Skeletal muscle satellite cell (primary cell): ENCODE measurements around the gene KCNQ1.

ENCODE experiments used
- H3K27me3 ChIP-seq: 2 replicates; pipeline ENCODE4 v1.7.0; 2013; ENCODE audit warnings: low read length; ENCODE audit not compliant: control insufficient read depth, insufficient read depth
- H3K36me3 ChIP-seq: 2 replicates; pipeline ENCODE4 v1.7.0; 2013; ENCODE audit warnings: mild to moderate bottlenecking, control low read depth, low read length; ENCODE audit not compliant: insufficient read depth
- H3K4me1 ChIP-seq: 2 replicates; pipeline ENCODE4 v1.7.0; 2013; ENCODE audit warnings: low read length; ENCODE audit not compliant: control insufficient read depth, insufficient read depth
- H3K4me2 ChIP-seq: 2 replicates; pipeline ENCODE4 v1.7.0; 2013; ENCODE audit warnings: mild to moderate bottlenecking, low read length
- H3K4me3 ChIP-seq: 2 replicates; pipeline ENCODE4 v1.7.0; 2013; ENCODE audit warnings: low read length
- H3K9ac ChIP-seq: 2 replicates; pipeline ENCODE4 v1.7.0; 2013; ENCODE audit warnings: mild to moderate bottlenecking, low read depth, low read length, moderate library complexity
- H3K9me3 ChIP-seq: replicated peaks from 2 replicates; pipeline ENCODE4 v1.7.0; 2013; ENCODE audit warnings: mild to moderate bottlenecking, control low read depth, low read length

KCNQ1 gene

DNA sequence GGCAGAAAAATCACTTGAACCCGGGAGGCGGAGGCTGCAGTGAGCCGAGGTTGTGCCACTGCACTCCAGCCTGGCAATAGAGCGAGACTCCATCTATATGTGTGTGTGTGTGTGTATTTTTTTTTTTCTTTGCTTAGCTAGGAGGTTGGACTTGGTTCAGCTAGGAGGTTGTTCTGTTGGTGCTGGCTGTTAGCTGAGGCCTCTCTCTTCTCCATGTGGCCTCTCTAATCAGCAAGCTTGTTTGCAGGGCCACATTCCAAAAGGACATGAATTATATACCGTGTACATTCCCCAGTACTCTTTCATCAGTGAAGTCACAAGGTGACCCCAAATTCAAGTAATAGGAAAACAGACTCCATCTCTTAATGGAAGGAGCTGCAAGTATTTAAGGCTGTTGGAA, 322.3 kb downstream of the KCNQ1 start:
- Histone ChIP-seq H3K4me1 (peaks cover 8% of the 10 kb centered on the region), H3K9ac (no peak overlapping the region), H3K9me3 (no peaks in the 10 kb centered on the region), H3K36me3 (no peaks in the 10 kb centered on the region), H3K27me3 (peaks cover 50% of the 10 kb centered on the region), H3K4me3 (no peak overlapping the region), H3K4me2 (no peak overlapping the region)

DNA sequence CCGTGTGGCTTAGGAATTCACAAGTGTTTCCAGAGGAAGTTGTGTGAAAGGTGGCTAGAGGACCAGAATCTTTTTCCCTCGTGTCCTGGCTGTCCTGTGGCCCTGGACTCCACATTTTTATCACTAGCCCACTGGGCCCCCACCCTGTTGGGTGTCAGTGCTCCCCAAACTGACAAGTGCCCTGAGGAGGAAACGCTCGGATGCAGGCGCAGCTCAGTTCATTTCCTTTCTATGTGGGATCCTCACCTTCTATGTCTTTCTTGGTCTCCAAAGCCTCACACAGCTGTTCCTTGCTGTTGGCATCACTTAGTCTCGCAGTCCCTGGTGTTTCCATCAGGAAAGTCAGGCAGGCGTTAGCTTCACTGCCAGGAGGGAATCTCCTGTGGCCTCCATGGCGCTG, 323.0 kb downstream of the KCNQ1 start:
- H3K36me3 ChIP-seq: no peaks in the 10 kb centered on the region
- peaks cover 8% of the 10 kb centered on the region for H3K4me1 ChIP-seq
- no peak overlapping the region for H3K9ac ChIP-seq
- no peak overlapping the region for H3K4me2 ChIP-seq
- H3K4me3 ChIP-seq: no peak overlapping the region
- peaks cover 55% of the 10 kb centered on the region for H3K27me3 ChIP-seq
- H3K9me3 ChIP-seq: no peaks in the 10 kb centered on the region

DNA sequence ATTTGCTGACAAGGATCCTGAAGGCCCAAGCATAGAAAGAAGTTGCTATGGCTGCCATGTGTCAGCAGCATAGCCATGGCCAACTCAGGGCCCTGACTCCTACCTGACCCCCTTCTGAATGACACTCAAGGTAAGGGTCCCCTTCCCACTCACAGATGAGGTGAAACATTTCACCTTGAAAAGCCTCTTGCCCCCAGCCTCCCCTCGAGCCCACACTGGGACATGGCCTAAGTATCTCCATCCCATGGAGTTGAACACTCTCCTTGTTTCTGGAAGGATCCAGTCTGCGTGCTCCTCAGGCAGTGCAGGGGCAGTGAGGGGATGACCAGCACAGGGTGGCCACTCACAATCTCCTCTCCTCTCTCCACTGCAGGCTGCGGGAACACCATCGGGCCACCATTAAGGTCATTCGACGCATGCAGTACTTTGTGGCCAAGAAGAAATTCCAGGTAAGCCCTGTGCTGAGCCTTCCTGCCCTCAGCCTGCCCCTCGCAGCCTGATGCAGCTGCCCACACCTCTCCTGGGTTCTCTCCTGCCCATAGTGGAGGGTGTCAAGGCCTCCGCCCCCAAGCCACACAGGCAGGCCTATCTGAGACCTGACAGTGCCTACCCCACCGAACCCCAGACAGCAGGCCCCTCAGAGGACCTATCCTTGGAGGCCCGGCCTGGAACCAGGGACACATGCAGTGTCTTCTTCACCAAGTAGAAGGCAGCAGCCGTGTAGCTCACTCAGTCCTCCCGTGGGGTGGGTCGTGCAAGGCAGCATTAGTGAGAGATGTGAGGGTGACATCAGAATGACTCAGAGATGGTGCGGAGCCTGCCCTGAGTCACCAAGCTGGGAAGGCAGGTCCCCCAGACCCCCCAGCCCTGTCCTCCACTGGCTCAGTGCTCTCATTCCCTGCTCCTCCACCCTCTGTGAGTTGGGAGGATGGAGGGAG, 323.9 kb downstream of the KCNQ1 start:
- Histone ChIP-seq H3K4me2 (no peak overlapping the region), H3K9ac (no peak overlapping the region), H3K4me3 (no peak overlapping the region), H3K36me3 (no peaks in the 10 kb centered on the region), H3K4me1 (peaks cover 8% of the 10 kb centered on the region), H3K27me3 (peaks cover 61% of the 10 kb centered on the region), H3K9me3 (no peaks in the 10 kb centered on the region)

DNA sequence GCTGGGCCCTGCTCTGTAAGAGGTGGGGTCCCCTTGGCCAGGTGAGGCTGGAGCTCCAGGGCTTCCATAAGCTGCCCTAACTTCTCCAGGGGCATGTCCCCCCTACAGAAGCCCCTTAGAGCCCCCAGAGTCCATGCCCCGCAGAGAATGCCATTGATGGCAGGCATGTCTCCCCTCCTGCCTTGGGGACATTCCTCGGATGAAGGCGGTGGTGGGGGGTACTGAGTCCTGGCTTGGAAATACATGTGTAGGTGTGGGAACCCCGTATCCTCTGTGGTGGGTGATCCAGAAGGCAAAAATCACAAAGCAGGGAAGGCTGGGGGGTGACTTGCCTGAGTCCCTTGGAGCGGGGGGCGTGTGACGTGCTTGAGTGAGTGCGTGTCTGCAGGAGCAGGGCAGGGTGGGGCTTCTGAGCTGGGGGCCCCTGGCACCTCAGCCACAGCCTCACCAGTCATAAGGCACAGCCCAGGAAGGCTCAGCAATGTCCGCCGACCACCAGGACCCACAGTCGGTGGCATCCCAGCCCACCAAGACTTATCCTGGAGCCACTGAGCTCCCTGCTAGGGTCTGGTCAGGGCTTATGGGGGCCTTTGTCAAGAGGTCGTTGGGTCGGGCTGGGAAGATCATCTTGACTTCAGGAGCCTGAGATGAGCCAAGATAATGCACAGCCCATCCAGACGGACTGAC, 324.7 kb downstream of the KCNQ1 start:
- Histone ChIP-seq H3K36me3 (no peaks in the 10 kb centered on the region), H3K4me1 (peaks cover 8% of the 10 kb centered on the region), H3K4me2 (no peak overlapping the region), H3K9me3 (no peaks in the 10 kb centered on the region), H3K9ac (no peak overlapping the region), H3K27me3 (peaks cover 68% of the 10 kb centered on the region), H3K4me3 (no peak overlapping the region)

DNA sequence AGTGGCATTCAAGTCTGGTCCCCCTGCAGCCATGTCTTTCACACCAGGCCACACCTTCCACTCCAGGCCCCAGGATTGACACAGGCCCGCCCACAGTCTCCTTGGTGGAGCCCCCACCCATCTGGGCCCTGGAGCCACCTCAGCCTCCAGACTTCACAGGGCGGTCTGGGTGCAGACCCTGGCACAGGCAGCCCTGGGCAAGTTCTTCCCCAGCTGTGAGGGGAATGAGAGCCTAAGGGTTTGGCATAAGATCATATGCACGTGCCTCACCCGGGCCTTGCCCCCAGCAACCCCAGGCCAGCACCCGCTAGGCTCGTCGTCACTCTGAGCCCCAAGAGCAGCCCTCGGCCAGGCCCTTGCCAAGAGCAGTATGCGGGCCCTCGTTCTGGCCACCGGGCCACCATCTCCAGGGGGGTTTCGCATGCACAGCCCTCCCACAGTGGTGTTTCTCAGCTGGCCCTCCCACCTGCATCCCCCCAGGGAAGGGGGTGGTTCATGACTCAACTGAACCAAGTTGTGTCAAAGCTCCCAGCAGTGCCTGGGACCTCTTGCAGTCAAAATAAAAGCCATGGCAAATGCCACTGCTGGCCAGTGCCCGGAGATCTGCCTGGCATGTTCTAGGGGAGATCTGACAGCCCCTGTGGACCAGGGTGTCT, 325.4 kb downstream of the KCNQ1 start:
- Histone ChIP-seq H3K9ac (no peak overlapping the region), H3K36me3 (no peaks in the 10 kb centered on the region), H3K9me3 (no peaks in the 10 kb centered on the region), H3K4me2 (no peak overlapping the region), H3K27me3 (peaks cover 63% of the 10 kb centered on the region), H3K4me1 (peaks cover 8% of the 10 kb centered on the region), H3K4me3 (no peak overlapping the region)

DNA sequence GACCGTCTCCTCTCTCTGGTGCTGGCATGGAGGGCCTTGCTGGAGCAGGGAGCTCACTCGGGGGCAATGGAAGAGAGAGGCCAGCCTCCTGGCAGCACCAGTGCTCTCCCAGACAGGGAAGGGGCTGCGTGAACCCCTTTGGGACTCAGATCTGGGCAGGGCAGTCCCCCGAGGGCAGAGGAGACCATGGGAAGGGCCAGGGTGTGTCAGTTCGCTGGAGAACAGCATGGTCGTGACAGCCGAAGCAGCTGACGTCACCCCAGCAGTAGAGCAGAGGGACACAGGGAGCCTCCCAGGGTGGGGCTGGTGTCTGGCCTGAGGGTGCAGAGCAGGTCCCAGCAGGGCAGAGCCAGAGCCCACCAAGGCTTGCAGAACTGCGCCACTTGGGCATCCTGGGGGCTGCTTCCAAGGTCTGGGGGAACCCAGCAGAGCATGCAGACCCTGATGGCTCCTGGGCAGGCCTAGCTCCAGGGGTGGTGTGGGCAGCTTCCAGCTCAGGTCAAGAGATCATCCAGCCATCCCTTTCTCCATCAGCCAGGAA, 326.0 kb downstream of the KCNQ1 start:
- Histone ChIP-seq H3K27me3 (peaks cover 58% of the 10 kb centered on the region), H3K9me3 (no peaks in the 10 kb centered on the region), H3K36me3 (no peaks in the 10 kb centered on the region), H3K4me2 (no peak overlapping the region), H3K4me1 (peaks cover 8% of the 10 kb centered on the region), H3K4me3 (no peak overlapping the region), H3K9ac (no peak overlapping the region)

DNA sequence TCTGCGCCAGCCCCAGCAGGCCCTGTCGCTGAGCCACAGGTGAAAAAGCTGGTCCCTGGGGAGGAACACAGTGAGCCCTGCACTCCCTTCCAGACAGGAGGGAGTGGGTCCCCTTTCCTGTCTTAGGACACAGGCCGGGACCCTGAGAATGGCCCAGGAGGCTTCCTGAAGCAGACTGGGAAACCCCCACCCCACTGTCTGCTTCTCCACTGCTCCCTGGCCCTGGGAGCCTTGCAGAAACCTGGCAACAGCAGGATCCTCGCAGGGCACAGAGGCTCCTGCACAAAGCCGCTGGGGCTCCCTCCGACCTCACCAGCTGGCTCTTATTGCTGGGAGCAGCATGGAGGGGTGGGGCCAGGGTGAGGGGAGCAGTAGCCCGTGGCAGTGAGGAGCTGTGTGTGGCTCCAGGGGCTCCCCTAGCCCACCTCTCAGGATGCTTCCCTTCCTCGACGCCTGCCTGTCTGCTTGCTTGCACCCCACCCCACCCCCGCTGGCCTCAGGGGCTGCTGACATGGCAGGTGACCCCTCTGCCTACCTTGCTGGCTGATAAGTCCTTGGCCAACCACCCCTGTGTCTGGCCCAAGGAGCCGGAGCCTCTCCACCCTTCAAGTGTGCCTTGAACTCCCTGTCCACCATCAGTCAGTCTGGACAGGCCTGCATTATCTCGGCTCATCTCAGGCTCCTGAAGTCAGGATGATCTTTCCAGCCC, 327.1 kb downstream of the KCNQ1 start:
- H3K4me1 ChIP-seq: peaks cover 8% of the 10 kb centered on the region
- H3K36me3 ChIP-seq: no peaks in the 10 kb centered on the region
- peaks cover 49% of the 10 kb centered on the region for H3K27me3 ChIP-seq
- no peaks in the 10 kb centered on the region for H3K9me3 ChIP-seq
- no peak overlapping the region for H3K4me3 ChIP-seq
- no peak overlapping the region for H3K9ac ChIP-seq
- H3K4me2 ChIP-seq: no peak overlapping the region

- H3K4me1 ChIP-seq: peaks cover 8% of the 10 kb centered on the region
- H3K9ac ChIP-seq: no peak overlapping the region
- H3K4me2 ChIP-seq: no peak overlapping the region
- H3K36me3 ChIP-seq: no peaks in the 10 kb centered on the region
- no peak overlapping the region for H3K4me3 ChIP-seq
- peaks cover 42% of the 10 kb centered on the region for H3K27me3 ChIP-seq
- no peaks in the 10 kb centered on the region for H3K9me3 ChIP-seq
Observed at GRCh38 chr11:2772544-2773031, 327.8 kb downstream of the KCNQ1 start.

DNA sequence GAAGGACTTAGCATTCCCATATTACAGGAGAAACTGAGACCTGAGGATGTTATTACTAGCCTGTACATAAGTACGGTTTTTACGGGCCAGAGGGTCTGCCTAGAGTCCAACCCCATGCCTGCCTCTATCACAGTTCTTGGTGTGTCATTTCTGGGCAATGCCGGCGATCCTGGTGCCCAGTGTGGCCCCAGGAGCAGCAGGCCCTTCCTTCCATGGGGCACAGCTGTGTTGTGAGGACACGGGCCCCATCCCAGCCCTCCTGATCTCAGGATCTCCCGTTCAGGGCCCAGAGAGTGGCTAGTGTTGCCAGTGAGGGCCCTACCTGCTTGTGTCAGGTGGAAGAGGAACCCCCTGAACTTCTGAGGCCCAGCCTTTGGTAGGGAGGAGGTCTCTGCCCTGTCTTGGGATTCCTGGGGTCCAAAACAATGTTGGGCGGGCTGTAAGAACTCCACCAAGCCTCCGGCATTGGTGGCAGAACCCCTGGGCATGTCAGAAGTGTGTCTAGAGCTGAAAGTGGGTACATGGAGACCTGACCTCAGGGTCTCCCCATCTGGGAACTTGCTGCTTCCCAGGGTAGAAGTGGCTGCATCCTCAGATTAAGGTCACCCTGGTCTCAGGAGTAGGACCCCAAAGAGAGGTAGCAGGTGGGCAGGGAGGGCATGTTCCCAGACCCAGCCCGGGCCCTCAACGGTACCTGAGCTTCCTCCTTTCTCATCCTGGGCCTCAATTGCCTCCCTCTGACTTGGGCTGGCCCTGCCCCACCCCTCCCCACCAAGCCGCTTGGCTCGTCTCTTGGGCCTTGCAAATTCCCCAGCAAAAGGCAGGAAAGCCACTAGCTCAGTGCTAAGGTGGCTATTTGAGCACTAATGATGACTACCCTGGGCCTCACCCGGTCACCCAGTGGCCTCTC, 329.6 kb downstream of the KCNQ1 start:
- Histone ChIP-seq H3K36me3 (no peaks in the 10 kb centered on the region), H3K27me3 (peaks cover 35% of the 10 kb centered on the region), H3K9ac (no peak overlapping the region), H3K9me3 (no peaks in the 10 kb centered on the region), H3K4me3 (no peak overlapping the region), H3K4me2 (no peak overlapping the region), H3K4me1 (peaks cover 12% of the 10 kb centered on the region)

GRCh38 chr11:2775083-2775625, 330.3 kb downstream of the KCNQ1 start:
- Histone ChIP-seq H3K27me3 (peaks cover 35% of the 10 kb centered on the region), H3K4me3 (no peak overlapping the region), H3K36me3 (no peaks in the 10 kb centered on the region), H3K9me3 (no peaks in the 10 kb centered on the region), H3K4me1 (peaks cover 12% of the 10 kb centered on the region), H3K4me2 (no peak overlapping the region), H3K9ac (no peak overlapping the region)
